HAP-1 (cell line): ENCODE results near the gene INKA2.
"Not testable (repeated sequence)": the region's sequence is repeated elsewhere in the genome, so short reads cannot be mapped to it uniquely, and the experiment has no call there.

Experiments
- DNase-seq, 2 experiments: peaks; one replicate each; pipeline ENCODE4 v3.0.0-alpha.2; 2016 to 2020; ENCODE audit warnings: low spot score in 2 of 2
- H3K27me3 ChIP-seq: fragments of 250-450 bp; sonication (Bioruptor Pico); 2 replicates; pipeline ENCODE4 v1.5.1; 2020; ENCODE audit warnings: low read depth, mild to moderate bottlenecking, moderate library complexity
- H3K36me3 ChIP-seq: fragments of 250-450 bp; sonication (Bioruptor Pico); replicated peaks from 2 replicates; pipeline ENCODE4 v1.5.1; 2020; ENCODE audit warnings: mild to moderate bottlenecking
- H3K4me1 ChIP-seq: fragments of 250-450 bp; sonication (Bioruptor Pico); 2 replicates; pipeline ENCODE4 v1.5.1; 2020; ENCODE audit warnings: mild to moderate bottlenecking
- H3K4me3 ChIP-seq: fragments of 250-450 bp; sonication (Bioruptor Pico); 2 replicates; pipeline ENCODE4 v1.5.1; 2020; ENCODE audit warnings: mild to moderate bottlenecking, moderate library complexity
- H3K9me3 ChIP-seq: fragments of 250-450 bp; sonication (Bioruptor Pico); 2 replicates; pipeline ENCODE4 v1.5.1; 2020; ENCODE audit warnings: mild to moderate bottlenecking, moderate library complexity
- in situ Hi-C: fragments of 300-500 bp; cut with MboI; formaldehyde crosslinking; loops from 3 replicates; pipeline ENCODE4 v1.14.3; 2020; ENCODE audit warnings: low sequenced_read_pairs, inconsistent platforms, mixed read lengths

INKA2 gene

DNA sequence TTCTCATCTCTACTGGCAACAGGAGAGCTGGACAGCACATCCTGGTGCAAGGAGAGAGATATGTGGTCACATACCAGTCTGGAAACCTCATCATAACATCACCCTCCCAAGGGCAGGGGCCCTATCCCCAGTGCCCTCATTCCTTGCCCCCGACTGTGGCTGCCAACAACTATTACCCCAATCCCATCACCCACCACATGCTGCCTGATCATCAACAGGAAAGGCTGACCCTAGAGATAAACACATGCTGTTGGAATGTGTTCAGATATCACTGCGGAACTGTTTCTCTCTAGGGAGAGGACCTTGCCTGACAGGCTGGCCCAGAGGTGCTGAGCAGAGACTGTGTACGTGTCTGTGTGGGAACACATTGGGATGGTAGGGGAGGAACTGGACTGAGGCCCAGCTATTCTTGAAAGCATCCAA lies 4.5 kb upstream of the INKA2 start:
- Histone ChIP-seq H3K4me3 (no peak overlapping the region), H3K9me3 (no peaks in the 10 kb centered on the region), H3K36me3 (no peaks in the 10 kb centered on the region), H3K4me1 (peaks cover 11% of the 10 kb centered on the region; the same call in 1 of the 2 replicates), H3K27me3 (no peaks in the 10 kb centered on the region)
- DNase-seq: no peak
- in situ Hi-C loops: no loop called here

DNA sequence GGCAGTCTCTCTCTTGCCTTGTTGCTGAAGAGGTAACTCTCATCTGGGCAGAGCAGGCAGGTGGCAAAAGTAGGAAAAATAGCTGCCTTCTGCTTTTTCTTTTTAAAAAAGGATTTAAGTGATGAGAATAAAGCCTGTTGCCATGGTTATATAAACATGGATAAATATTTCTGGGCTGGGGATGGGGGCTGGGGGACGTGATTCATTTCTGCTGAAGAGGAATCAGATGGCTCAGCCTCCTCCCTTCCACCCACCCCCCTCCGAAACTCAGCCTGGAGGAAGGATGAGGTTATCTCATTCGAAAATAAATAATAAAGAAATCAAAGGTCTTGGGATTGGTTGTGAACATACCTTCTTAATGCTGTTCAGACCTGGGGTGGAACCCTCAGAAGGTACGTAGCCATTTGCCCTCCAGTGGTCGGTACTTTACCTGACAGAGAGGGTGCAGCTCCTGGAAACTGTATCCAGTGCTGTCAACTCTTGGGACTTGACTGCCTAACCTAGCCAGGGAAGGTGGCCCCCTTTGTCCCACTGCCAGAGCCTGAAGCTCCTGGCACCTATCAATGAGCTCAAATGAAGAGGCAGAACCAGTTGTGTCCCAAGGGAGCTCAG lies 3.8 kb upstream of the INKA2 start:
- Histone ChIP-seq H3K4me3 (no peak overlapping the region), H3K27me3 (no peaks in the 10 kb centered on the region), H3K4me1 (peaks cover 16% of the 10 kb centered on the region), H3K9me3 (no peaks in the 10 kb centered on the region), H3K36me3 (no peaks in the 10 kb centered on the region)
- DNase-seq: no peak
- in situ Hi-C loops: no loop called here

DNA sequence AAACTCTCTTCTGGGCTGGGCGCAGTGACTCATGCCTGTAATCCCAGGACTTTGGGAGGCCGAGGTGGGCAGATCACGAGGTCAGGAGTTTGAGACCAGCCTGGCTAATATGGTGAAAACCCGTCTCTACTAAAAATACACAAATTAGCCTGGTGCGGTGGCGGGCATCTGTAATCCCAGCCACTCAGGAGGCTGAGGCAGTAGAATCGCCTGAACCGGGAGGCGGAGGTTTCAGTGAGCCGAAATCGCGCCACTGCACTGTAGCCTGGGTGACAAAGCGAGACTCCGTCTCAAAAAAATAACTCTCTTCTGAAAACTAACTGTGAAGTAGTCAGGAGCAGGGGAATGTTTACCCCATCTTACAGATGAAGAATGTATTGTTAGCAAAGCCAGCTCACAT lies 3.1 kb upstream of the INKA2 start:
- H3K36me3 ChIP-seq, H3K9me3 ChIP-seq, H3K4me3 ChIP-seq, in situ Hi-C loops, H3K27me3 ChIP-seq, DNase-seq: not testable (repeated sequence)
- peaks cover 18% of the 10 kb centered on the region for H3K4me1 ChIP-seq

DNA sequence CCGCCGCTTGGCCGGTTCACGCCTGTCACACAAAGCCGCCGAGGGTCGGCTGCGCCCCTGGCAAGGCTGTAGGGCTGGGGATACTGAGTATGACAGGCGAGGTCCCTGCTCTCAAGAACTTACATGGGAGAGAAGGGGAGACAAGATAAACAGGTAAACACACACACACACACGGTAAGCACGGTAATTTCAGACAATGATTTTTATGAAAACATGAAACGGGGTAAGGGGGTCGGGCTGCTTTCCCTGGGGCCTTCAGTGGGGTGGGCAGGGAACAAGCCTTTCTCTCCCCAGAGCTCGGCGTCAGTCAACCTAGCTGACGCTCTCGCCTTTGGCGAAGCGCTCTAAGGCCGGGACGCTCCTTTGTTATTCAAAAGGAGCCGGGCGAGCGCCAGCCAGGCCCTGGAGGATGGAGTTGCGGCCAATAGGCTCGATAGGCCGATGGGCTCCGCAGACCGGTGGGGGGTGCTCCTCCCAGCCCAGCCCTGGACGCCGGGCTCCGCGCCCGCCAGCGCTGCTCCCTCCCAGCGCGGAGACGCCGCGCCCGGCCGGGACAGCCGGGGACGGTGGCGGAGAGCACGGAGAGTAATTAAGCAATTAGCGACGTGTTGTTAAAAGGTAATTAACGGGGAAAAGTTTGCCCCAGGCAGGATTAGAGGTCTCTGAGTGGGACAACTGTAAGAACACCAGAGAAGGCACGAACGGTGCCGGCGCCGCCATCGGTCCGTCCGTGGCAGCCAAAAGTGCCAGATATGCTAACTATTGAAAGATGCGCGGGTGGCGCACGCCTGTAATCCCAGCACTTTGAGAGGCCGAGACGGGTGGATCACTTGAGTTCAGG lies 950 bp upstream of the INKA2 start:
- DNase-seq: peak; percentile 79 to 89
- H3K4me1 ChIP-seq: peaks cover 18% of the 10 kb centered on the region
- in situ Hi-C loops: no loop called here

DNA sequence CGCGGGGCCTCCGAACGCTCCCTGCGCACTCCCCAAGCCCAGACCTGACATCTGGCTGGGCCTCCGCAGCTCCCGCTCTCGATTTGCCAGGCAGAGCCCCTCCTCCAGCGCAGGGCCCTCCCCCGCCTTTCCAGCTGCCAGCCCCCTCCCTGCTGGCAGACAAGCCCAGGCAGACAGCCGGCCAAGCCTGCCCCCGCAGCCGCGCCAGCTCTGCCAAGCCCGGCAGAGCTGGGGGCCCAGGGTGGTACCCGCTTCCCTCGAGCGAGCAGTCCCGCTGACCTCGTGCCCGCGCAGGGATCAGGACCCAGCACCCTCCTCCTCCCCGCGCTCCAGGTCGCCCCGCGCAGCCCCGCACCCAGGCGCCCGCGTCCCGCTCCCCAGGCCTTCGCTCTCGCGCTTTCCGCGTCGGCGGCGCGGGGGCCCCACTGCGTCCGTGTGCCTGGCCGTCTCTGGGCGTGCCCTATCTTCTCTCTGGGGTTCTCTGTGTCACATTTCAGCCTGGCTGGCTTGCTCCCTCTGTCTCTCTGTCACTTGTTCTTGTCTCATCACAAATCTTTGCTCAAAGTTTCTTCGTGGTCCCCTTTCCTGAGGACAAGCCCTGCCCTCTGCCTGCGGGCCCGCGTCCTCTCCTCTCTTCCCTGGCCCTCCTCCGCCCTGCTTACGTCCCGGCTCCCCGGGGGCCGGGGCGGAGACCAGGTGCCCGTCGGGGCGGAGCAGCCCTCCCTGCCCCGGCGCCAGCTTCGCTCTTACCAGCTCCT lies 580 bp downstream of the INKA2 start:
- H3K27me3 ChIP-seq: no peaks in the 10 kb centered on the region
- no peaks in the 10 kb centered on the region for H3K9me3 ChIP-seq
- in situ Hi-C loops: no loop called here
- 0 out of 2 replicates have a peak, but pooled peaks cover 3% of the 10 kb centered on the region for H3K36me3 ChIP-seq
- peak; percentile 54 to 78 for DNase-seq
- H3K4me1 ChIP-seq: peaks cover 18% of the 10 kb centered on the region
- peak overlapping the region; percentile 50 for H3K4me3 ChIP-seq

More for the DNA sequence above, 950 bp upstream of the INKA2 start:
- H3K4me3 ChIP-seq: peak overlapping the region; percentile 50
- no peaks in the 10 kb centered on the region for H3K9me3 ChIP-seq
- no peaks in the 10 kb centered on the region for H3K27me3 ChIP-seq
- 0 out of 2 replicates have a peak, but pooled peaks cover 3% of the 10 kb centered on the region for H3K36me3 ChIP-seq

DNA sequence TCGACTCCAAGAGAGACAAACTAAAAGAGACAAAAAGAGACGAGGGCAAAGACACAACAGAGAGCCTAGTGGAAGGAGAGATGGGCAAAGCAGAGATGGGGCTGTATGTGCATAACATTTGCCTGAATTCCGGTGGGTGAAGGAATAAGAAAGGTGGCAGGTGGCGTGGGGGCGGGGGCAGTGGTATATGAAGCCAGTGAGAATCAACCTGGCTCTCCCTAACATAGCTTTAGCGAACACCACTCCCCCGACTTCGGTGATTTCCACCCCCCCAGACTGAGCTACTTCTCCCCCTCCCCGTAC lies 1.1 kb downstream of the INKA2 start:
- no peak for DNase-seq
- Histone ChIP-seq H3K4me1 (peaks cover 18% of the 10 kb centered on the region), H3K4me3 (peak overlapping the region; percentile 50), H3K9me3 (no peaks in the 10 kb centered on the region), H3K27me3 (no peaks in the 10 kb centered on the region), H3K36me3 (0 out of 2 replicates have a peak, but pooled peaks cover 3% of the 10 kb centered on the region)
- in situ Hi-C loops: no loop called here

DNA sequence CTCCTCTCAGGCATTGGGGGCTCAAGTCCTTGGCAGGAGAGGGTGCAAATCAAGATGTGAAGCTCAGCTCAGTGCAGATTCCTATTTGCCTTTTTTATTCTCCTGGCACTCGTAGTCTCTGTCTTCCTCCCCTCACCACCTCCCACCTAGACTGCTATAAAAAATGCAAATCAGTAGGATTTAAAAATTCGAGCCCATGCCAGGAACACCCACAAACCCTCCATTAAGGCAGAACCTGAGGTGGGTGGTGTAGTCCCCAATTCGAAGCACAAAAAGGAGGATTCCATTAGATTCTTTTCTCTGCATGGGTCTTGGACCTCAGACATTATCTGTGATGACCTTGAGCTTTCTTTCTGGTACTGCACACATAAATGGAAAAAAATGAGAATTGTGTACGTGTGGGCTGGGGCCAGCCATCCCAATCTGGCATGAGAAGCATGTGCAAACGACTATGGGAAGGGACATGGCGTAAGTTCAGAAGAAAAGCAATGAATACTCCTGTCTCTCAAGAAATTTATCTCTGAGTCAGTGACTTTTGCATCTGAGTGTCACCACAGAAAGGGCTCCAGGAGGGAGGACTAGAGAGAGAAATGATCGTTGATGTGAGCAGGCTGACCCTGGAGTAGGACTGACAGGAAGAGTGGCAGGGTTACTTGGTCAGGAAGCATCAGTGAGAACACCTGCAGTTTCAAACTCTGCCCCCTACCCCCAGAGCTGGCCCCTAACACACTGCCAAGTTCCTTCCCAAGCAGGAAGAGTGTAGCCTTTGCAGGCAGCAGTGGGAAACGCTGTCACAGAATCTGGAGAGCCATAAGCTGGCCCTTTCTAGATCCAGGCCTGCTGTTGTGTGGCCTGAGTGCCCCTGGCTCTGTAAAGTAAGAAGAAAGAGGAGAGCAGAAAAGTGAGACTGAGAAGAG lies 1.7 kb downstream of the INKA2 start:
- no peaks in the 10 kb centered on the region for H3K27me3 ChIP-seq
- in situ Hi-C loops: no loop called here
- peaks cover 18% of the 10 kb centered on the region for H3K4me1 ChIP-seq
- peak overlapping the region; percentile 50; the same call in 1 of the 2 replicates for H3K4me3 ChIP-seq
- no peaks in the 10 kb centered on the region for H3K9me3 ChIP-seq
- H3K36me3 ChIP-seq: 0 out of 2 replicates have a peak, but pooled peaks cover 3% of the 10 kb centered on the region
- no peak for DNase-seq

DNA sequence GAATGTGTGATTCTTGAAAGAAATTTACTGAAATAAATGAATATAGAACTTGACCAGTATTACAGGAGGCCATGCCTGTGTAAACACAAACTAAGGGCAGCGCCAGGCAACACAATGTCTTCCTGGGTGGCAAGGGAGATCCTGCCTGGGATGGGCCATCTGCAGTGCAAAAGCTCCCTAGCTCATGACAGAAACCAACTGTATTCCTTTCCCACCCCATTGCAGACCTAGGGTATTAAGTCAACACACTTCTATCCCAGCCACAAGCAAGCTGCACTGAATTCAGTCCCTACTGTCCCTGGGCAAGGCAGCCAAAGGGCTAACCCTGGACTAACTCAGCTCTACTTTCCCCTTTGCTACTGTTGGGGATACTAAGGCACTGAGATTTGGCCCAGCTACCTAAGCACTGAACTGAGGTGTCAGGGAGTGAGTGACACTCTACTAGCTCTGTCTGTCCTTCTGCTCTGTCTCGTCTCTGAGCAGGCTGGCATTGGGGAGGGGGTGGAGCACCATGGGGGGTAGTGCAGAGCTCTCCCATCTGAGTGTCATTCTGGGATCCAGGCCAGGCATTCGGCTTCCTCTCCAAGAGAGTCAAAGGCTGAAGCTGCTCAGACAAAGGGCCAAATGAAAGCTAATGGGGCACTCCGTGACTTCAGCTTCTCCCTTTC lies 2.5 kb downstream of the INKA2 start:
- H3K4me3 ChIP-seq: no peak overlapping the region
- in situ Hi-C loops: no loop called here
- DNase-seq: no peak
- H3K4me1 ChIP-seq: peaks cover 18% of the 10 kb centered on the region
- no peaks in the 10 kb centered on the region for H3K9me3 ChIP-seq
- H3K36me3 ChIP-seq: 0 out of 2 replicates have a peak, but pooled peaks cover 3% of the 10 kb centered on the region
- H3K27me3 ChIP-seq: no peaks in the 10 kb centered on the region

DNA sequence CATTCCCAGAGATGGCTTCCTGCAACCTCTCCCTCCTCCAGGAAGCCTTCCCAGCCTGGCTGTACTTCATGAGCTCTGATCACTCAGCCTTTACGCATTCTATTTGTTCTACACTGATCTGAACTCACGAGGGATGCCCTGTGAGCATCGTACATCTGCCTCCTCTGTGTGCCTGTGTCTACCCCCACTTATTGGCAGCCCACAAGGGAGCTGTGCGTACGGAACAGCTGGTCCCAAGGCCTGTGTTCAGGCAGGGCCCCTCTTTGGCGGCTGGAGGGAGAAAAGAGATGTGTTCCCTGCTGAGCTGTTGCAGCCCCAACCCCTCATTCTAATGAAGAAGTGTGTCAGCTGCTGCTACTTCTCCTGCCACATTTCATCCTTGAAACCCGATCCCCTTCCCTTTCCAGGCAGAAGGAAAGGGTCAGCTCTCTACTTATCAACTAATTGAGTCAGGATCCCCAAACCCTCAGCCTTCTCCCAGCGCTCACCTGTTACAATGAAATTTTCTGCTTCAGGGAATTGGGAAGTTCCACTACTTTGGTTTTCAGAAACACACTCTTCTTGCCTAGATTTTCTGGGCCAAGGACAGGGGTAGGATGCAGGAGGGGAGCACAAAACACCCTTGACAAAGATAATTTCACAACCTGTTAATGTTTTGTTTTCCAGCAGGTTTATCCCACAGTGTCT lies 3.2 kb downstream of the INKA2 start:
- Histone ChIP-seq H3K36me3 (0 out of 2 replicates have a peak, but pooled peaks cover 3% of the 10 kb centered on the region), H3K27me3 (no peaks in the 10 kb centered on the region), H3K9me3 (no peaks in the 10 kb centered on the region), H3K4me1 (peaks cover 18% of the 10 kb centered on the region), H3K4me3 (no peak overlapping the region)
- no peak for DNase-seq
- in situ Hi-C loops: no loop called here

DNA sequence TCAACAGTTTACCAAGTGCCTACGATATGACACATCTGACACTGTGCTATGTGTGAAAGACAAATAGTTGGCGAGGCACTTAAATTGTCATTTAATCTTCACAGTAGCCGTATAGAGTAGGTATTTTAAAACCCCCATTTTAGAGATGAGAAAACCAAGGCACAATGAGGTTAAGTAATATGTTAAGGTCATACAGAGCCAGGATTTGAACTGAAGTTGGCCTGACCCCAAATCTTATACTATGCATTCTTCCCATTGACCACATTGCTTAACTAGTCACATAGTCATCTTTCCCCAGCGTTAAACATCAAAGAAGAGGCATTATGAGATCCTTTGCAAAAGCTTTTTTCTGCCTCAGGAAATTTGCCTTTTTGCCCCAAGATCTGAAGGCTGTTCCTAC lies 3.9 kb downstream of the INKA2 start:
- H3K27me3 ChIP-seq: no peaks in the 10 kb centered on the region
- DNase-seq: no peak
- no peak overlapping the region for H3K4me3 ChIP-seq
- H3K4me1 ChIP-seq: peaks cover 16% of the 10 kb centered on the region
- 0 out of 2 replicates have a peak, but pooled peaks cover 3% of the 10 kb centered on the region for H3K36me3 ChIP-seq
- in situ Hi-C loops: no loop called here
- H3K9me3 ChIP-seq: no peaks in the 10 kb centered on the region

DNA sequence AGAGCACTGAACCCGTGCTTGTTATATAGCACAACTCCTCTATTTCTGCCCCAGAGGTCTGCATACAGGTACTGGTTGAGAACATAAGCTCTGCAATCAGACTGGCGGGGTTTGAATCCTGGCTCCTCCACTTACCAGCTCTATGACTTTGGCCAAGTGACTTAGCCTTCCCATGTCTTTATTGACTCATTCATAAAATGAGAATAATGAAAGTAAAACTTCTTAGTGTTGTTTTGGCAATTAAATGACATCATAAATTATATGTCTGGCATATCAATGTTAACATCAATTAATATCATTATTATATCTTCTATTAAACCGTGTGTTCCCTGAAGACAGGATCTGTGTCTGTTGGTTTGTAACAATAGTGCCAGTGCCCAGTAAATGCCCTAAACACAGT lies 4.3 kb downstream of the INKA2 start:
- Histone ChIP-seq H3K27me3 (no peaks in the 10 kb centered on the region), H3K9me3 (no peaks in the 10 kb centered on the region), H3K4me3 (no peak overlapping the region), H3K4me1 (peaks cover 11% of the 10 kb centered on the region), H3K36me3 (0 out of 2 replicates have a peak, but pooled peaks cover 3% of the 10 kb centered on the region)
- DNase-seq: no peak
- in situ Hi-C loops: no loop called here

DNA sequence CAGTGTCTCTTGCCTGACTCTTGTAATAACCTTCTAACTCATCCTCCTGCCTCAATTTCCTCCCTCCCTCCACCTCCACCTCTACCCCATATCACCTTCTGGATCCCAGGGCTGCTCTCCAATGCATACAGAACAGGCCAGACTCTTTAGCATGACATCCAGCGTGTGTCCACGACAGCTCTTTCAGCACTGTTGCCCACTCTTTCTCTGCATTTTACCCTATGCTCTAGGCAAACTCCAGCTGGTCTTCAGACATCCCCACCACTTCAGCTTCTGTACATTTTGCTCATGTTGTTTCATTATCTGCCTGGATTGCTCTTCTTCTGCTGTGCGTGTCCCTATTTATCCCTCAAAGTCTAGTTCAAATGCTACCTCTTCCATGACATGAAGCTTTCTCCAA lies 4.8 kb downstream of the INKA2 start:
- in situ Hi-C loops: no loop called here
- Histone ChIP-seq H3K4me1 (peaks cover 7% of the 10 kb centered on the region), H3K9me3 (no peaks in the 10 kb centered on the region), H3K27me3 (no peaks in the 10 kb centered on the region), H3K36me3 (0 out of 2 replicates have a peak, but pooled peaks cover 3% of the 10 kb centered on the region), H3K4me3 (no peak overlapping the region)
- DNase-seq: no peak
